ENCODE results near the gene AGAP1.

AGAP1 gene

DNA sequence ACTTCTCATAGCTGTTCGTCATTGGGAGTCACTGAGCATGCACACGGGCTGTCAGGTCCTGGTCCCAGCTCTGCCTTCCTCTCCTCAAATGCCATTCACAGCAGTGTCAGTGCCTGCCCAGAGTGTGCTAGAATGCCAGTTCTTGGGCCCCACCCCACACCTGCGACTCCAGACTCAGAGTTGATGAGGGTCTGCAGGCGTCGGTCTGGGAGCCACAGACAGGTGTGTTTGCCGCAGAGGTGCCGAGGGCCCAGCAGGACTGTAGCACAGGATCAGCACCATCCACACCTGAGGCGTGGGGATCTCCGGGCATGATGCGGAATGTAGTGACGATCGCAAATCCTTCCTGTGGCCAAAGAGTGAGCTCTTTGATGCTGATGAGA is 56.5 kb downstream of the AGAP1 start:
- DNase-seq (ENCODE audit: low read depth): no peak

DNA sequence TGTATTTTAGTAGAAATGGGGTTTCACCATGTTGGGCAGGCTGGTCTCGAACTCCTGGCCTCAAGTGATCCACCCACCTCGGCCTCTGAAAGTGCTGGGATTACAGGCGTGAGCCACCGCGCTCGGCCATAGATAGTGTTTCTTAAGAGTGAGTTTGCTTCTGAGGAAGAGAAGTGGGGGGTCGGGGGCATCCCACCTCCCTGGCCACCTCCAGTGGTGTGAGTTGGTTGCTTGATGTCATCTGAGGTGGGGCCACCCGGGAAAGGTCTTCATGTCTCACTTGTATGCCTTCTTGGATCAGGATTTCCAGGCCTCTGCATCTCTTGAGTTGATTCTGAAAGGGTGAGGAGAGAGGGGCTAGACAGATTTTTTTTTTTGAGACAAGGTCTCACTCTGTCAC is 57.1 kb downstream of the AGAP1 start:
- DNase-seq (ENCODE audit: low read depth): no peak

DNA sequence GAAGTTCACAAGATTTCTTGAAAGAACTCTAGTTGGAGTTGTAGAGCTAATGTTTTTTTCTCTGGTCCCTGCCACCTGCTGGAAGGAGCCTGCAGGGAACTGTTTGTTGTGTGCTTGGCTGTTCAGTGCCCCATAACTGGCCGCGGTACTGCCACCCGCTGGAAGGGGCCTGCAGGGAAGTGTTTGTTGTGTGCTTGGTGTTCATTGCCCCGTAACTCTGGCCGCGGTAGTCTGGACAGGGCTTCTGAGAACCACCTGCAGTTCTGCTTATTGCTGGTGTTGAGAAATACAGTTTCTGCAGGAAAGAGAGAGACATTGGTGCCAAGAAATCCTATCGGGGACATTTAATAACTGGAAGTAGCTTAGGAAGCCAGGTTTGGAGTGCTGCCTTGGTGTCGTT is 58.1 kb downstream of the AGAP1 start:
- DNase-seq (ENCODE audit: low read depth): peak; percentile 22

DNA sequence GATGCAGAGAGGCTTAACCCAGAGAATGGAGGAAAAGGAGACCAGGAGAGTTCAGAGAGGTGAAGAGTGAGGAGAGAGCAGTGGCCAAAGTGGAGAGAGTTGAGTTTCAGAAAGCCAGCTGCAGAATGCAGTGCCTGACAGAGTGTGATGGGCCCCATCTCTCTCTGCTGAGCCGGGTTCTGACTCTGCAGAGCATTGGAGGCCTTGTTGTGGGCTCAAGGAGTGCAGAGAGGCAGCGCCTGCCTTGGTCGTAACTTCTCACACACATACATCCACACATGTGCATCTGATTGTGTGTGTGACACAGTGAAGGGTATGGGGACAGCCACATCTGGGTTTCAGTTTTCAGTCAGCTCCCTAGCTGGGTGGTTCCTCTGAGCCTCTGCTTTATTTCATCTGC is 58.8 kb downstream of the AGAP1 start:
- DNase-seq (ENCODE audit: low read depth): no peak

DNA sequence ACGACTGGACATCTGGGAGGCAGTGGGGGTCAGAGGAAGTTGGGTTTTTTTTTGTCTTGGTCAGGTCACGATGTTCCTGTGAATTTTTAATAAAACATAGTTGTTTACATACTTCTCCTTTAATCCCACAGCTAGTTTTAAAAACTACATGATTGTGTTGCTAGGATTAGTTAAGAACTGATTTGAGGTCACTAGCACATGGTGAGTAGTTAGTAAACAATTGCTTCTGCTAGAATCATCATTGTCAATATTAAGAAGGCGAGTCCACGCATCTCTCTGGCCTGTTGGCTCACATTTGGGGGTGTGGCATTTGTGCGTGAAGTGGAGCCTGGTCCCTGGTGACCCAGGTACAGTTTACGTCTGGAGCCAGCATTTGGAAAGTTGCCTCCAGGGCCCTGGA is 59.4 kb downstream of the AGAP1 start:
- no peak for DNase-seq (ENCODE audit: low read depth)

DNA sequence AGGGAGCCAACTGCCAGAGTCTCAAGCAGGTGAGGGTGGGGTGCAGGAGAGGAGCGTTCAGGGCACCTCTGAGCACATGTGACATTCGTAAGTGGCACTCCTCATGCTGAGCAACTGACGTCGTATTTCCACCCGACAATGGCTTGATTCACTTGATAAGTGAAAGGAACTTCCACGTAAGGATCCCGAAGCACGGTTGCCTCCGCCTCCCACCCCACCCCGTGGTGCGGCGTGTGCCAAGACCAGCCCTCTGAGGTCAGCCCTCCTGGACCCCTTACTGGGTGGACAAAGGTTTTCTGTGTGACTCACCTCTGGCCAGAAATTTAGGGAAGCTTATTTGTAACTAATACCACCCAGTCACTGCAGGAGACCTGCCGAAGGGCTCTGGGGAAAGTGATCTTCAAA is 59.9 kb downstream of the AGAP1 start:
- no peak for DNase-seq (ENCODE audit: low read depth)

DNA sequence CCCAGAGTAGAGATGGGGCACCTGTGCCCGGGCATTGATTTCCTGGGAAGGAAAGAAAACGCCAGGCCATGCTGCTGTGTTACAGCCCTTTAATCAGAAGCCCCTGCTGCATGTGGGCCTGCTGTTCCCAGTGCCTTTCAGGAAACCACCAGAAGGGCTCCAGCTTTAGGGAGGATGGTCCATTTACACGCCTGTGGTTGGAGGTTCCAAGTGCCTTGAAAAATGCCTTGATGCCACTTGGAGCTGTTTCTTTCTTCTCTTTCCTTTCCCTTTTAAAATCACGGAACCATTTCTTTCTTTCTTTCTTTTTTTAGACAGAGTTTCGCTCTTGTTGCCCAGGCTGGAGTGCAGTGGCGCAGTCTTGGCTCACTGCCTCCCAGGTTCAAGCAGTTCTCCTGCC is 60.5 kb downstream of the AGAP1 start:
- DNase-seq (ENCODE audit: low read depth): no peak

DNA sequence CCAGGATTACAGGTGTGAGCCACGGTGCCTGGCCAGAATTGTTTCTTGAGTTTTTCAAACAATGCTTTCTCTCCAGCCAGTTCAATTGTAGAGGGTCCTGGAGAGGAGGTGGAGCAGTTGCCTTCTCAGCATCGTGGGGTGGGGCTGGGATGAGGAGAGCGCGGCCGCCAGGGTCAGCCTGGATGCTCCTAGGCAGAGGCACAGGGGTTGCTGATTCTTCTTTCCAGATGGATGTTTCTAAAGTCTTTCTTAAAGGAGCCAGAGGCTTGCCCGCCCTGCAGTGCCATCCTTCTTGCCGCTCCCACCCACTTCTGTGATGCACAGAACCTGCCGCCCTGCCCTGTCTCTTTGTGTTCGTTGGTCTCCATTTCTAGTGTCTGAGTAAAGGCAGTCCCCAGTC is 61.1 kb downstream of the AGAP1 start:
- no peak for DNase-seq (ENCODE audit: low read depth)

DNA sequence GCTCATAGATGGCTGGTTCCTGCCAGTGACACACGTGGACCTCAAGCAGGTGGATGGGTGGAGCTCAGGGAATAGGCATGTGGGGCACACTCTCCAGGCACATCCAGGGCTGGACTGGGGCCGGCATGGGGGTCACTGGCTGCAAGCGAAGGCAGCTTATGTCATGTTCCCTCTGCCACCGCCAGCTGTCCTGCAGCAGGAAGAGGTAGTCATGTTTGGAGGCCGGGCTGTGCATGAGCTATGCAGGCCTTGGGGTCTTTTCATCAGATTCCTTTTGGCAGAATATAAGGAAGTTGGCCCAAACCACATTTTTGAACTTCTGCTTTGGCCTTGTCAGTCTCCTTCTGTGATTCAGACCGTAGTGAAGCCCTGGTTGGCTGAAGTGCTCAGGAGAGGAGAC is 61.5 kb downstream of the AGAP1 start:
- DNase-seq (ENCODE audit: low read depth): no peak

DNA sequence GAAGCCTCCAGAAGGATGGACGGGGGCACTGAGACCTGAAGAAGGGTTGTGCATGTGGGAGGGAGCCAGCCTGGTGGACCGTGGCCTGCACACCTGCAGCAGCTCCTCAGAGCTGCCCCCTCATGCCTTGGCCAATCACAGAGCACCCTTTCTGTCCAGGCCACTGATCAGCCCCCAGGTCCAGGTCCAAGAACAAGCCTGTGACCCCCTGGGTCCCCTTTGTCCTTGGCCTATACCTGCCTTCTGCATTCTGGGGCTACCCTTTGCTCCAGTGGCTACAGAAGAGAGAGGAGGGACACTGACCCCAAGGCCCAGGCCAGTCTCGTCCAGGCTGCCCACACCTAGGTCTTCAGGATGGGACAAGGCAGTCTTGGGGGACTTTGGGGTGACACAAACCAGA is 62.2 kb downstream of the AGAP1 start:
- DNase-seq (ENCODE audit: low read depth): no peak

DNA sequence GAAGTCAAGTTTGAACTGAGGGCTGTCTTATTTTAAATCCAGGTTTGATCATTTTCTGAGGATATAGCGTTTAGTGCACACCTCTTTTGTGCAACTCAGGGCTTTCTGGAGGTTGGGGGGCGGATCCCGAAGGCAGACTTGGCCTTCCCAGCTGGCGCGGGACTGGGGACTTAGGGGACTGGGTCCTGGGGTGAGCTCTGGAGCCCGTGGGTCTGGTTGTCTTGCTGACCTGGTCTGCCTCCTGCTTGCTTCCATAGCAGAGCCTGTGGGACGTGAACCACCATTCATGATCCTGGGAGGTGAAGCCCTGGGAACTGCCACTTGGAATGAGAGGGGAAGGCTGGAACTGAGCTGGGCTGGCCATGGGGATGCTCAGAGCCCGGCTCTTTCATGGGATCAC is 63.1 kb downstream of the AGAP1 start:
- DNase-seq (ENCODE audit: low read depth): no peak

DNA sequence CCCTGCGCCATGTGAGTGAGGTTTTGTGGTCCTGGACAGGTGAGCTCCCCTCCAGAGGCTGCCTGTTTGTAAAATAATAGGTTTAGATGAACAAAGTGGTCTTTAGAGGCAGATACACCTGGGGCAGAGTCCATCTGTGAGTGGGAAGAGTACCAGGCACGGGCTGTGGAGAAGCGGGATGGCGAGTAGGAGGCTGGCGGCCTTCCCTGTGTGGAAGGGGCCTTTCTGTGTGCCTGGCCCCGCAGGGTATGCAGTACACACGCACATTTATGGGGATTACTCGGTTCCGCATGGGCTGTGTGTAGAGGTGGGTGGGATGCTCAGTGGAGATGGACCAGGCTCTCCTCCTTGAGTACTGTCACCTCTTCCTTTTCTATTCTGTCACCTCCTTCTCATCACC is 64.1 kb downstream of the AGAP1 start:
- no peak for DNase-seq (ENCODE audit: low read depth)

DNA sequence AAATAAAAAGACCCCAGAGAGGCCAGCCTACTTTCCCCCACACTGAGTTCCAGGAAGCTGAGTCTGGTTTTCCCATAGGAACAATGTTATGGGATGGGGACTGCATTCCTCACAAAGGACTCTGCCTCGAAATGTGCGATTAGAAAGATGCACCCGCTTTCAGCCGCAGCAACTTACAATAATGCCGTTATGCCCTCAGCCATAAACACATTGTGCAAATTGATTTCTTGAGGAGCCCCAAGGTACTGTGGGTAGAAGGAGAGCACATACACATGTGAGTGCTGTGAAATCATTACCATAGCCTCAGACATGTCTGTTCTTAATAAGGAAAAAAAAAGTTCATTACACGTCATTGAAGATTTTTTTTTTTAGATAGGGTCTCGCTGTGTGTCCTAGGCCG is 64.7 kb downstream of the AGAP1 start:
- no peak for DNase-seq (ENCODE audit: low read depth)

DNA sequence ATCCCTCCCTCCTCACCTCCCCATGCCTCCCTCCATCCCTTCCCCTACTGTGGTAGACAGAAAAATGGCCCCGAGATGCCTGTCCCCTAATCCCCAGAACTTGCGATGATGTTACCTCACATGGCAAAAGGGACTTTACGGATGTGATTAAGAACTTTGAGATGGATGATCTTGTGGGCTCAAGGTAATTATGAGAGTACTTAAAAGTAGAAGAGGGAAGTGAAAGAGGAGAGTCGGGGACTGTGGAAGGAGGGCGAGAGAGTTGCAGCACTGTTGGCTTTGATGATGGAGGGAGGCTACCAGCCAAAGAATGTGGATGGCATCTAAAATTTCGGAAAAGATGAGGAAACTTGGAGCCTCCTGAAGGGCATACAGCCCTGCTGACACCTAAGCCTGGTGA is 66.5 kb downstream of the AGAP1 start:
- DNase-seq (ENCODE audit: low read depth): no peak

DNA sequence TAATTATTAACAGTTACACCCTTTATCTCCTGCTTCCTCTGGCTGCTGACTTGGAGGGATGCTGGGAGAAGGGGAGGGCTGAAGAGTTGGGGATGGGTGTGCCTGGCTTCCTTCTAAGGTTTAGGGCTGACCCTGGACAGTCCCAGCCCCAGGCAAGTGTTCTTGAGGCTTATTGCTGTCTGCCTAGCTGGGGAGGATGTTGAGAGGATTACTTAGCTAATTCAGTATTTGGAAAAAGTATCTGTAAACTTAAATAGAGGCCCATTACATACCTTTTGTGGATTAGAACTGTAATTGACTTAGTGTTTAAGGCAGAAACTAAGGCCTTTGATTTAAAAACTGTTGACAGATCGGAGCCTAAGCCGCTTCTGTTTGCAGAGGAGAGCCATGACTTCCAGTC is 67.6 kb downstream of the AGAP1 start:
- DNase-seq (ENCODE audit: low read depth): no peak

DNA sequence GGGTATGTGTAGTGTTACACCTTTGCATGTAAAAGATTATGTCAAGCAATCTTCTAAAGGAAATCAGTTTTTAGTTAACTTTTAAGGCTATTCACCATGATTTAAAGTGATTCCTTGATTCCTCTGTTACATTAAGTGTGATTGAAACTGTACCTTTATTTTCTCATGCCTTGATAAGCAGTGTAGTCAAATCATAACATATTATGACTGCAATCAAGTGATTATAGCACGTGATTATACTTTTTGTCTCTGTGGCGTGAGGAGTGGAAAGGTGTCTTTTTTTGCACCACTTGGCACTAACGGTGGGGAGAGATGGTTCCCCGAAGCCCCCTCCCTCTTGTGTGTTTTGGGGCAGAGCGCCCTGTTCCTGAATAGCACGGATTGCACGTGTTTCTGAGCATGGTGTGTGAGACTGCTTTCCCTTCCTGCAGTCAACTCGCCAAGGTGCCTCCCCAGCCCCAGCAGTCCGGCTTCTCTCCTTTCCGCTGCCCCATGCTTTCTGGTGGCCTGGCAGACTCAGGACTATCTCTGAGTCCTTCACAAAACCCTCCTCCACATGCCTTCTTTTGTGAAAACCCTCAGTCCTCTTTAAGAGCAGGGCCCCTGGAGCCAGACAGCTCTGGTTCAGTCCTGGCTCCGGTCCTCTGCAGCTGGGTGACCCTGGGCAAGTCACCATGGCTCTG is 68.4 kb downstream of the AGAP1 start:
- no peak for DNase-seq (ENCODE audit: low read depth)

DNA sequence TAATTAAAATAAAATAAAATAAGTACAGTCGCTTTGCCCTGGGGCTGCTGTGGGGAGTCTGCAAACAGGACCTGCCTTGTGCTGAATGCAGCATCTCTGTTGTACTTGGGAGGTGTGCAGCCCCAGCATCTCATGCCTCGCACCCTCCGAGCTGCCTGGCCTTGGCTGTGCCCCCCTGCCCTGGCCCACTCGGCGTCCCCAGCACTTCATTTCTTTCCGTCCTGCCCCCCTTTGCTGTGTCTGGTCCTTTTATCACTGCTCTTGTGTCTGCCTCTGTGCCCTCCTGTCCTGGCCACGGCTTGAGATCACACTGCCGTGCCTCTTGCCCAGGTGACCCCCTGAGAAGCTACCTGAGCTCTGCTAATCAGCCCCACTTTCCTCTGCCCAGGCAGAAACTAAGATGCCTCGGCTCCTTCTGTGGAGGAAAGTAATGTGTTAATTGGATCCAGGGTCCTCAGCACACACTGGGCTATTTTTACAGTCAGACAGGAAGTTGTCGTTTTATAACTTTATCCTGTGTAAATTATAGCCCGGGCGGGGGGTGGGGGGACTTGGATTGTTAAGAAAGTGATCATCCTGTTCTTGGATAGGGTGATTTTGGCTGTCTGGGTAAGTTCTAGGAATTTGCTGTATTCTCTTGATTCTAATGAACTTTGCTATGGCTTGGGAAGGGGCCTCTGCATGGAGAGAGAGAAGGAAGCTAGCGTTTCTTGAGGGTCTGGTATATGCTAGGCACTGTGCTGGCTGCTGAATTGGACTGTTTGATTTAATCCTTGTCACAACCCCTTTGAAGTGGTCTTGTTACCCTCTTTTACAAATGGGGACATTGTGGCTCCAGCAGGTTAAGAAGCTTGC is 69.4 kb downstream of the AGAP1 start:
- no peak for DNase-seq (ENCODE audit: low read depth)

DNA sequence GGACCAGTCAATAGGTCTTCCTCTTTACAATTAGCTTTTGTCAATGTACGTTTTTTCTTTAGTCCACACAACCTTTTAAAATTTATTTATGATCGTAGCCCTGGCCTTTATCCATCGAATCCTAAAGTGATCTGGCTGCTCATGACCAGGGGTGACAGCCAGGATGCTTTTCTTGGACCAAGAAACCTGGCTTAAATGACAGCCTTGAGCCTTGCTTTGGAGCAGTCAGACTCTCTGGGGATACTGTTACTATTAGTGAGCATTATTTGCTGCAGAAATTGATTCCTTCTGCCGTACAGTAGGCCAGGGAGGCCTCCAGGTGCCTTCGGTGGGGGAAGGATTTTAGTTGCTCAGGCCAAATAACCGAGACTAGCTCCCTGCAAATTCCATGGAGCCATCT is 70.2 kb downstream of the AGAP1 start:
- DNase-seq (ENCODE audit: low read depth): no peak

DNA sequence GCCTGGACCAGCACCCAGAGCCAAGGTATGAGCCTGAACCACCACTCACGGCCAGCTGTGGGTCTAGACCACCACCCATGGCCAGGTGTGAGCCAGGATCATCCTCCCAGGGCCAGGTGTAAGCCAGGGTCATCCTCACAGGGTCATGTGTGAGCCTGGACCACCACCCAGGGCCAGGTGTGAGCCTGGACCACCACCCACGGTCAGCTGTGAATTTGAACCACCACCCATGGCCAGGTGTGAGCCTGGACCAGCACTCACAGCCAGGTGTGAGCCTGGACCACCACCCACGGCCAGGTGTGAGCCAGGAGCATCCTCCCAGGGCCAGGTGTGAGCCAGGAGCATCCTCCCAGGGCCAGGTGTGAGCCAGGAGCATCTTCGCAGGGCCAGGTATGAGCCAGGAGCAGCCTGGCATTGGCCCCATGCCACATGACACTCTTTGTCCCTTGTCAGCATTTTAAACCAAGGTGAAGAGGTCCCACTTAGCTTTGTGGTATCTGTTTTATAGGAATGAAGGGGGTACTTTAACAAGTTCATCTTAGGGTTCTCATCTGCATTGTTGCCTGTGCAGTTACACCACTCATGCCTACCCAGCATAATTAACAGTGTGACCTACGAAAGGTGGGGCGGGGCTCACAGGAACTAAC is 71.2 kb downstream of the AGAP1 start:
- no peak for DNase-seq (ENCODE audit: low read depth)

DNA sequence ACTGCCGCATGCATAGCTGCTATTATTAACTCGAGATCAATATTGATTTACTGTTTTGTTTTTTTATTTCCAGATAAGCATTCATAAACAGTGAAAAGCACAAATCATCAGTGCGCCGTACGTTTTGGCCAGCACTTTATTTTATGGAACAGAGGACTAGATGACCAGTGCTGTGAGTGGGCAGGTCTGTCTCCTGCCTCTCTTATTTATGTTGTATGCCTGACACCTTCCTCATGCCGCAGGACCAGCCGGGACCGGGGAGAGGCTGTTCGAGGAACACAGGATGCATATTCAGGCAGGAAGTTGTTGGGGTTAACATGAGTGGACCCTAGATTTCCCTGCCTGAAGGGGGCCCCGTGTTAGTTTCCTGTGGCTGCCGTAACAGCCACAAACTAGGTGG is 72.6 kb downstream of the AGAP1 start:
- no peak for DNase-seq (ENCODE audit: low read depth)

DNA sequence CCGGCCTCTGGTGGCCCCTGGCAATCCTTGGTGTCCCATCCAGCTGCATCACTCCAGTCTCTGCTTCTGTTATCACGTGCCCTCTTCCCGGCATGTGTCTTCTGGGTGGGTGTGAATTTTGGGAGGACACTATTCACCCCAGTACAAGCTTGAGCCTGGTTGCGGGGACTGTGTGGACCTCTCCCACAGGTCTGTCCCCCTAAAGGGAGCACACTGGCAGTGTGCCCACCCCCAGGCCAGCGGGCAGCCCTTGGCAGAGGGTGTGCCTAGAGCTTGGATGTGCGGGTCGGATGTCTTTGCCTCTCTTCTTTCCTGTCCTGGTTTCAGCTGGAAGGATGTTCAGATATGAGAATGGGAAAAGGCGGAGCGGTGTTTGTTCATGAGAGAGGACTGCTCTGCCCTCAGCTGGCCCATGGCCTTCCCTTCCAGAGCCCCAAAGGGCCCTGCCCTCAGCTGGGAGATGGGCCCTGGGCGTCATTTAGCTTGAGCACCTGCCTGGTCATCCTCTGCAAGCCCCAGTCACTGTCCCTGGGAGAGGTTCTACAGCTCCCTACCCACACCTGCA is 73.2 kb downstream of the AGAP1 start:
- DNase-seq (ENCODE audit: low read depth): no peak

DNA sequence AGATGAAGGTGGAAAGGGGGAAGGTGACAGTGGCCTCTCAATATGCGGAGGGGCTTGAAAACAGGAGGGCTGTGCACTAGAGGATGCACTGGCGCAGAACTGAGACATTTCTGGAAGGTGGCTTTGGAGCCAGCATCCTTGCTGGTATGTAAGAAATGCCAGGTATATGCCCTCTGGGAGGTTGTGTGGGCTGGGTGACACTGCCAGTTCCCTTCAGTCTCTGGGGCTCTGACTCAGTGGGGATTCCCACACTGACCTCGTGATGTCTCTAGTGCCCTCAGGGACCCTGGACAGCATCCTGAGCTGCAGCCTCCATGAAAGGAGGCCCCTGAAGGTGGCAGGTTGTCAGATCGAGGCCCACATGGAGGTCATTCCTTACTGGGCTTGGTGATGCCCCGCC is 74.0 kb downstream of the AGAP1 start:
- no peak for DNase-seq (ENCODE audit: low read depth)

DNA sequence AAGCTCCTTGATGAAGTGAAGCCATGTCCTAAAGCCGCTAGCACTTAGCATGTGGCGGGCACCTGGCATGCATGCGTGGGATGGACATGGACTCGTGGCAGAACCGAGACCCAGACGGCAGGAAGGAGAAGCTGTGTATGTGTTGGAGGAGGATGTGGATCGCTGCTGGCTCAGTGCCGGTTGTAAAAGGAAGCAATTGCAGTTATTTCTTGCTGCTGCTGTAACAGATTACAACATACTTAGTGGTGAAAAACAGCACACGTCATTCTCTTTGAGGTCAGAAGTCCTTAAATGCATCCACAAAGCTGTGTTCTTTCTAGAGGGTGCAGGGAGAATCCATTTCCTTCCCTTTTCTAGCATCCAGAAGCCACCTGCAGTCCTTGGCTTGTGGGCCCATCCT is 74.6 kb downstream of the AGAP1 start:
- no peak for DNase-seq (ENCODE audit: low read depth)

Measured in GM04504 (cell line).